ENCODE data around the gene PPFIA1. TPM values are rescaled to one million over a fixed set of nuclear protein-coding genes. Genes with fewer than 3 reads are reported as not detected.

The PPFIA1 gene
- total RNA-seq, 6 experiments from 2014 or later = 21.1 to 27.0 (median 22.7) TPM

GRCh38 chr11:70263363-70263762 lies 7.1 kb upstream of the PPFIA1 start:
- 100% methylated on average over 1 of the region's 7 CpGs for WGBS (ENCODE audit: insufficient coverage, low coverage, low lambda C conversion rate, missing lambda C conversion rate)
- Histone ChIP-seq H3K27me3 (no peaks in the 10 kb centered on the region), H3K4me3 (no peak overlapping the region), H3K9me3 (no peaks in the 10 kb centered on the region), H3K4me1 (no peaks in the 10 kb centered on the region), H3K27ac (no peak overlapping the region), H3K36me3 (no peaks in the 10 kb centered on the region)
- DNase-seq = peak in 1 of 3 donors; percentile 14
- intact Hi-C loops (cut with DNase I) = no loop called here
- TF ChIP-seq CTCF (IDR thresholded peaks at IDR 0.05) = no peak
- no peak for TF ChIP-seq POLR2A (IDR thresholded peaks at IDR 0.05)
- ATAC-seq = no peak

- Histone ChIP-seq H3K9me3 (no peaks in the 10 kb centered on the region), H3K27ac (no peak overlapping the region), H3K27me3 (no peaks in the 10 kb centered on the region), H3K36me3 (no peaks in the 10 kb centered on the region), H3K4me3 (no peak overlapping the region), H3K4me1 (peaks cover 0 to 7% (median 0%) of the 10 kb centered on the region in 4 donors)
- peak in 1 of 3 donors; percentile 10 for DNase-seq
- no peak for ATAC-seq
- intact Hi-C loops (cut with DNase I) = no loop called here
- TF ChIP-seq CTCF (IDR thresholded peaks at IDR 0.05) (no peak), POLR2A (IDR thresholded peaks at IDR 0.05) (no peak)
- WGBS (ENCODE audit: insufficient coverage, low coverage, low lambda C conversion rate, missing lambda C conversion rate) = 25% methylated on average over 3 of the region's 7 CpGs
These were observed 5.1 kb upstream of the PPFIA1 start for GRCh38 chr11:70265341-70265740.

- Histone ChIP-seq H3K27me3 (no peaks in the 10 kb centered on the region), H3K4me1 (peaks cover 0 to 14% (median 0%) of the 10 kb centered on the region in 4 donors), H3K36me3 (peaks cover 0 to 3% (median under 1%) of the 10 kb centered on the region in 4 donors), H3K4me3 (no peak overlapping the region), H3K27ac (no peak overlapping the region), H3K9me3 (no peaks in the 10 kb centered on the region)
- intact Hi-C loops (cut with DNase I) = no loop called here
- ATAC-seq (no peak), DNase-seq (peak in 1 of 3 donors; percentile 4)
- 88% methylated on average over 3 of the region's 5 CpGs for WGBS (ENCODE audit: insufficient coverage, low coverage, low lambda C conversion rate, missing lambda C conversion rate)
- TF ChIP-seq CTCF (IDR thresholded peaks at IDR 0.05) = no peak
- no peak for TF ChIP-seq POLR2A (IDR thresholded peaks at IDR 0.05)
These were observed 3.0 kb upstream of the PPFIA1 start for GRCh38 chr11:70267405-70267950.

- peaks cover 0 to 6% (median 1%) of the 10 kb centered on the region in 4 donors for H3K36me3 ChIP-seq
- no peak overlapping the region for H3K27ac ChIP-seq
- H3K4me1 ChIP-seq = peaks cover 0 to 16% (median 0%) of the 10 kb centered on the region in 4 donors
- DNase-seq = peak in 1 of 3 donors; percentile 18
- H3K9me3 ChIP-seq = no peaks in the 10 kb centered on the region
- no peak for TF ChIP-seq POLR2A (IDR thresholded peaks at IDR 0.05)
- TF ChIP-seq CTCF (IDR thresholded peaks at IDR 0.05) = no peak
- ATAC-seq = no peak
- no peaks in the 10 kb centered on the region for H3K27me3 ChIP-seq
- H3K4me3 ChIP-seq = no peak overlapping the region
- WGBS (ENCODE audit: insufficient coverage, low coverage, low lambda C conversion rate, missing lambda C conversion rate) = 92% methylated on average over 4 of the region's 10 CpGs
- intact Hi-C loops (cut with DNase I) = no loop called here
These were observed 2.0 kb upstream of the PPFIA1 start for GRCh38 chr11:70268526-70268925.

Data from right lobe of liver (tissue), 6 donors.